GM12872 (cell line): ENCODE measurements around the gene DERL3.

ENCODE experiments used
- CTCF ChIP-seq: IDR thresholded peaks from 3 replicates; pipeline ENCODE4 v1.5.1; 2011; ENCODE audit warnings: low read depth, mild to moderate bottlenecking, low read length, moderate library complexity; ENCODE audit not compliant: insufficient read depth

DERL3 gene

GRCh38 chr22:23836692-23837495, 1.9 kb downstream of the DERL3 start:
- TF ChIP-seq CTCF = no peak

GRCh38 chr22:23836281-23836680, 2.5 kb downstream of the DERL3 start:
- TF ChIP-seq CTCF = no peak

- TF ChIP-seq CTCF = no peak
Measured at GRCh38 chr22:23835484-23836144, 3.2 kb downstream of the DERL3 start.

- no peak for TF ChIP-seq CTCF
Measured at GRCh38 chr22:23834793-23835483, 3.9 kb downstream of the DERL3 start.

GRCh38 chr22:23834406-23834792, 4.4 kb downstream of the DERL3 start:
- no peak for TF ChIP-seq CTCF

GRCh38 chr22:23833911-23834317, 4.9 kb downstream of the DERL3 start:
- no peak for TF ChIP-seq CTCF

- TF ChIP-seq CTCF = no peak
Measured at GRCh38 chr22:23833017-23833751, 5.6 kb downstream of the DERL3 start.
